ENCODE results near the gene NRBF2. TPM values are rescaled to one million over a fixed set of nuclear protein-coding genes. Genes with fewer than 3 reads are reported as not detected.
"Not testable (repeated sequence)": the region's sequence is repeated elsewhere in the genome, so short reads cannot be mapped to it uniquely, and the experiment has no call there.

The NRBF2 gene
- total and polyA plus RNA-seq, 8 donors, result 6.8 to 23.1 (median 15.2) TPM; not detected in 1

DNA sequence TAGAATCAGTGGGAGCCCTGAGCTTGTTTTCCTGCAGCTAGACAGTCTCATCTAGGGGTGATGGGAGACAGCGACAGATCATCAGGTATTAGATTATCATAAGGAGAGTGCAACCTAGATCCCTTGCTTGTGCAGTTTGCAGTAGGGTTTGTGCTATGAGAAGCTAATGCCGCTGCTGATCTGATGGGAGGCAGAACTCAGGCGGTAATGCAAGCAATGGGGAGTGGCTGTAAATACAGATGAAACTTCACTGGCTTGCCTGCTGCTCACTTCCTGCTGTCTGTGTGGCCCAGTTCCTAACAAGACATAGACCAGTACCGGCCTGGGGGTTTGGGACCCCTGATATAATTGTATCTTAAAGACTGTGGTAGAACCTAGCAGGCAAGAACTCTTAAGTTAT is 17.6 kb downstream of the NRBF2 start:
- intact Hi-C loops (cut with DNase I; ENCODE audit: low total_unique reads), result no loop called here
- no peak overlapping the region for H3K27ac ChIP-seq
- H3K27me3 ChIP-seq, result no peaks in the 10 kb centered on the region
- peaks cover 8 to 67% (median 62%) of the 10 kb centered on the region in 4 donors for H3K36me3 ChIP-seq
- H3K4me1 ChIP-seq, result peaks cover 0 to 20% (median 7%) of the 10 kb centered on the region in 4 donors
- H3K9me3 ChIP-seq, result no peaks in the 10 kb centered on the region
- WGBS, 5 donors, result 89 to 99% (median 95%) methylated on average over 4 of the region's 4 CpGs
- no peak for DNase-seq
- TF ChIP-seq POLR2A (IDR thresholded peaks at IDR 0.05) (no peak), EP300 (IDR thresholded peaks at IDR 0.05) (no peak), CTCF (IDR thresholded peaks at IDR 0.05) (no peak), POLR2AphosphoS5 (IDR thresholded peaks at IDR 0.05) (no peak)
- H3K4me3 ChIP-seq, result no peak overlapping the region

- H3K27ac ChIP-seq; DNase-seq; H3K27me3 ChIP-seq; H3K4me3 ChIP-seq; intact Hi-C loops (cut with DNase I; ENCODE audit: low total_unique reads); H3K9me3 ChIP-seq: not testable (repeated sequence)
- Histone ChIP-seq H3K36me3 (peaks cover 8 to 55% (median 48%) of the 10 kb centered on the region in 4 donors), H3K4me1 (peaks cover 0 to 29% (median 0%) of the 10 kb centered on the region in 4 donors)
- 80 to 89% (median 88%) methylated on average over 9 of the region's 9 CpGs for WGBS, 5 donors
Measured at GRCh38 chr10:63153868-63154545, 20.9 kb downstream of the NRBF2 start.

GRCh38 chr10:63154546-63155387 is 21.6 kb downstream of the NRBF2 start:
- peaks cover 8 to 54% (median 48%) of the 10 kb centered on the region in 4 donors for H3K36me3 ChIP-seq
- H3K27me3 ChIP-seq, result no peaks in the 10 kb centered on the region
- intact Hi-C loops (cut with DNase I; ENCODE audit: low total_unique reads), result loop anchor here (5.0 kb wide), 1 partner anchor 717 kb away; no protein-coding TSS in a partner anchor
- TF ChIP-seq CTCF (IDR thresholded peaks at IDR 0.05), result no peak
- no peak overlapping the region for H3K27ac ChIP-seq
- H3K4me3 ChIP-seq, result no peak overlapping the region
- H3K4me1 ChIP-seq, result peaks cover 0 to 29% (median 0%) of the 10 kb centered on the region in 4 donors
- no peaks in the 10 kb centered on the region for H3K9me3 ChIP-seq
- 69 to 81% (median 73%) methylated on average over 6 of the region's 6 CpGs for WGBS, 5 donors
- no peak for DNase-seq

DNA sequence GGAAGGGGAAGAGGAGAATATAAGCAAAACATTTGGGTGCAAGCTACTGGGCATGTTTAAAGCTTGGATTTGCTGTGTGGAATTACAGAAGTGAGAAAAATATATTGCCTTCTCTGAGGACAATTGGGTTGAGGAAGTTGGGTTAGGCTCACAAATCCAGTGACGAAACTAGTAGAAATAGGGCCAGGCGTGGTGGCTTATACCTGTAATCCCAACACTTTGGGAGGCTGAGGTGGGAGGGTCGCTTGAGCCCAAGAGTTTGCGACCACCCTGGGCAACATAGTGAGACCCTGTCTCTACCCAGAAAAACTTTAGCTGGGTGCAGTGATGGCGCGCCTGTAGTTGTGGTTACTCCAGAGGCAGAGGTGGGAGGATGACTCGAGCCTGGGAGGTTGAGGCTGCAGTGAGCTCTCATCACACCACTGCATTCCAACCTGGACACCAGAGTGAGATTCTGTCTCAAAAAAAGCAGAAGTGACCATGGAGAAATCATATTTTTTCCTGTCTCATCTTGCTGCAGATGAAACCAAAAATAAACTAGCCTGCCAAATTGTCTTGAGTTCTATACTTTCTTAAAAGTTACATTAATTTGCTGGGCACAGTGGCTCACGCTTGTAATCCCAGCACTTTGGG is 22.4 kb downstream of the NRBF2 start:
- 90 to 97% (median 92%) methylated on average over 8 of the region's 8 CpGs for WGBS, 5 donors
- Histone ChIP-seq H3K9me3 (no peaks in the 10 kb centered on the region), H3K36me3 (peaks cover 8 to 49% (median 43%) of the 10 kb centered on the region in 4 donors), H3K4me3 (no peak overlapping the region), H3K27me3 (no peaks in the 10 kb centered on the region), H3K27ac (no peak overlapping the region), H3K4me1 (peaks cover 0 to 29% (median 0%) of the 10 kb centered on the region in 4 donors)
- intact Hi-C loops (cut with DNase I; ENCODE audit: low total_unique reads), result loop anchor here (5.0 kb wide), 1 partner anchor 718 kb away; no protein-coding TSS in a partner anchor
- TF ChIP-seq POLR2A (IDR thresholded peaks at IDR 0.05) (no peak), POLR2AphosphoS5 (IDR thresholded peaks at IDR 0.05) (no peak), CTCF (IDR thresholded peaks at IDR 0.05) (no peak), EP300 (IDR thresholded peaks at IDR 0.05) (no peak)
- DNase-seq, result no peak
